Sigmoid colon (tissue), 4 donors: Measurements from ENCODE around the gene TMEM255B.

Source experiments
- POLR2AphosphoS5 ChIP-seq, 4 donors: sonication (generic); formaldehyde crosslinking; IDR thresholded peaks; one replicate each; pipeline ENCODE4 v1.6.1; 2017; ENCODE audit warnings: antibody characterized with exemption in 4 of 4
- TF ChIP-seq, protein P1 (sequence below), 4 experiments: fragments of 450-650 bp in 3 of 4; fragments of 200-600 bp in 1 of 4; IDR thresholded peaks; one replicate each; pipeline ENCODE4 v1.5.1; 2016 to 2019; ENCODE audit warnings: antibody characterized with exemption in 4 of 4, mild to moderate bottlenecking in 3 of 4, moderate library complexity in 2 of 4

DNA sequence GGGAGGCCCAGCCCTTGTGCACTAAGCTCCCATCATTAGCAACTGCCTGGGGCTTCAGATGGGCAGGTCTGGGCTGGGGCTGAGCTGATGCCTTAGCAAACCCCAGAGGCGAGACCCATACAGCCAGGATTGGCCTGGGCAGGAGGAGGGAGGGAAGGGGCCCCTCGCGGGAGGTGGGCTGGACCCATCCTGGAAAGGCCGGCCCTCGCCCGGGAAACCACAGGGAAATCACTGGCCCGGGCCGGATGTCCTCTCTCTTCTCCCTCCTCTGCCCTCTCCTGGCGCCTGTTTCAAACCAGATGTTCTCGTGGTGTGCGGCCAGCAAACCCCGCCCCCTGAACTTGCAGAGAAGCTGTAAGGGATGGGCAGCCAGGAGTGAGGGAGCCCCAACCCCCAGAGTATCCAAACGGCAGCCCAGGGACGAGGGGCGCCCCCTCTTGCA, 43.1 kb downstream of the TMEM255B start:
- TF ChIP-seq, protein P1, sequence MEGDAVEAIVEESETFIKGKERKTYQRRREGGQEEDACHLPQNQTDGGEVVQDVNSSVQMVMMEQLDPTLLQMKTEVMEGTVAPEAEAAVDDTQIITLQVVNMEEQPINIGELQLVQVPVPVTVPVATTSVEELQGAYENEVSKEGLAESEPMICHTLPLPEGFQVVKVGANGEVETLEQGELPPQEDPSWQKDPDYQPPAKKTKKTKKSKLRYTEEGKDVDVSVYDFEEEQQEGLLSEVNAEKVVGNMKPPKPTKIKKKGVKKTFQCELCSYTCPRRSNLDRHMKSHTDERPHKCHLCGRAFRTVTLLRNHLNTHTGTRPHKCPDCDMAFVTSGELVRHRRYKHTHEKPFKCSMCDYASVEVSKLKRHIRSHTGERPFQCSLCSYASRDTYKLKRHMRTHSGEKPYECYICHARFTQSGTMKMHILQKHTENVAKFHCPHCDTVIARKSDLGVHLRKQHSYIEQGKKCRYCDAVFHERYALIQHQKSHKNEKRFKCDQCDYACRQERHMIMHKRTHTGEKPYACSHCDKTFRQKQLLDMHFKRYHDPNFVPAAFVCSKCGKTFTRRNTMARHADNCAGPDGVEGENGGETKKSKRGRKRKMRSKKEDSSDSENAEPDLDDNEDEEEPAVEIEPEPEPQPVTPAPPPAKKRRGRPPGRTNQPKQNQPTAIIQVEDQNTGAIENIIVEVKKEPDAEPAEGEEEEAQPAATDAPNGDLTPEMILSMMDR (IDR thresholded peaks at IDR 0.05), result no peak
- TF ChIP-seq POLR2AphosphoS5 (IDR thresholded peaks at IDR 0.05), result no peak
